ENCODE results near the gene DNAJB14. TPM values are rescaled to one million over a fixed set of nuclear protein-coding genes. Genes with fewer than 3 reads are reported as not detected.
"Not testable (repeated sequence)": the region's sequence is repeated elsewhere in the genome, so short reads cannot be mapped to it uniquely, and the experiment has no call there.

DNAJB14 gene
- total RNA-seq, 4 donors from 2014 or later: 37.3 to 116 (median 44.2) TPM

GRCh38 chr4:99965674-99966350 lies 19.4 kb upstream of the DNAJB14 start:
- no peaks in the 10 kb centered on the region for H3K36me3 ChIP-seq
- TF ChIP-seq POLR2AphosphoS5 (IDR thresholded peaks at IDR 0.05): no peak
- no peak overlapping the region for H3K4me3 ChIP-seq
- H3K27ac ChIP-seq: no peak overlapping the region
- H3K27me3 ChIP-seq: no peaks in the 10 kb centered on the region
- WGBS, 2 donors (ENCODE audit: low coverage in 1 of 2): 49 to 54% methylated on average over 5 of the region's 5 CpGs
- ATAC-seq: no peak
- no peaks in the 10 kb centered on the region for H3K4me1 ChIP-seq
- H3K9me3 ChIP-seq: no peaks in the 10 kb centered on the region

DNA sequence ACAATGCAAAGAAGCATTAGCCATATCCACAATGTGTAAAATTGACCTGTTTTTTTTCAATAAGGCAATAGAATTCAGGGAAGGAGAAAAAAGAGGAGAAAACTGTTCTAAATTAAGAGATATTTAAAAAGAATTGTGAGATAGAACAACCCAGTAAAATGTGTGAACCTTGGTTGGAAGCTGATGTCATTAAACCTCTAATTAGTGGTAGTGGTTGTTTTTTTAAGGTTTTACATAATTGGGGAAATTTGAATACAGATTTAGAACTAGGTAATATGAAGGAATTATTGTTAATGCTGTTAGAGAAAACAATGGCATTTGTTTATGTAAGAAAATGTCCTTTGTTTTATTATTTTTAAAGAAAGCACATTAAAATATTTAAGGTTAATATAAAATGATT lies 18.8 kb upstream of the DNAJB14 start:
- H3K27me3 ChIP-seq: no peaks in the 10 kb centered on the region
- no peaks in the 10 kb centered on the region for H3K9me3 ChIP-seq
- H3K27ac ChIP-seq: no peak overlapping the region
- ATAC-seq: no peak
- H3K4me1 ChIP-seq: no peaks in the 10 kb centered on the region
- H3K4me3 ChIP-seq: no peak overlapping the region
- no peak for TF ChIP-seq EP300 (IDR thresholded peaks at IDR 0.05)
- TF ChIP-seq POLR2A (IDR thresholded peaks at IDR 0.05): no peak
- TF ChIP-seq, protein P1, sequence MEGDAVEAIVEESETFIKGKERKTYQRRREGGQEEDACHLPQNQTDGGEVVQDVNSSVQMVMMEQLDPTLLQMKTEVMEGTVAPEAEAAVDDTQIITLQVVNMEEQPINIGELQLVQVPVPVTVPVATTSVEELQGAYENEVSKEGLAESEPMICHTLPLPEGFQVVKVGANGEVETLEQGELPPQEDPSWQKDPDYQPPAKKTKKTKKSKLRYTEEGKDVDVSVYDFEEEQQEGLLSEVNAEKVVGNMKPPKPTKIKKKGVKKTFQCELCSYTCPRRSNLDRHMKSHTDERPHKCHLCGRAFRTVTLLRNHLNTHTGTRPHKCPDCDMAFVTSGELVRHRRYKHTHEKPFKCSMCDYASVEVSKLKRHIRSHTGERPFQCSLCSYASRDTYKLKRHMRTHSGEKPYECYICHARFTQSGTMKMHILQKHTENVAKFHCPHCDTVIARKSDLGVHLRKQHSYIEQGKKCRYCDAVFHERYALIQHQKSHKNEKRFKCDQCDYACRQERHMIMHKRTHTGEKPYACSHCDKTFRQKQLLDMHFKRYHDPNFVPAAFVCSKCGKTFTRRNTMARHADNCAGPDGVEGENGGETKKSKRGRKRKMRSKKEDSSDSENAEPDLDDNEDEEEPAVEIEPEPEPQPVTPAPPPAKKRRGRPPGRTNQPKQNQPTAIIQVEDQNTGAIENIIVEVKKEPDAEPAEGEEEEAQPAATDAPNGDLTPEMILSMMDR (IDR thresholded peaks at IDR 0.05): no peak
- TF ChIP-seq POLR2AphosphoS5 (IDR thresholded peaks at IDR 0.05): no peak
- no peaks in the 10 kb centered on the region for H3K36me3 ChIP-seq

DNA sequence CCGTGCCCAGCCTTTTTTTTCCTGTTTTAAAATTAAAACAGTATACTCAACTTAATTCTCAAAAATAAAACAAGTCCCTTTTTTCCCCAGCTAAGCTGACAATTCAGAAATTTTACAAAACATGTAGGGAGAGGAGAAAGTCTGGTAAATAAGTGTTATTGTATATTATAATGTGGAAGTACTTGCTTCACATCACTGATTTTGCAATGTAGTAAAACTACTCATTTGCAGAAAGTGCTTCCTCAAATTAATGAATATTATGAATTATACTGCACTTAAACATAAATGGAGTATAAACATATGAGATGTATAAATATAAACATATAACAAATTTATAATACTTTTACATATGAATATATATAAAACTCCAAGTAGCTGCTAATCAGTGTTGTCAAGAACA lies 15.3 kb upstream of the DNAJB14 start:
- Histone ChIP-seq H3K27ac (no peak overlapping the region), H3K9me3 (no peaks in the 10 kb centered on the region), H3K4me3 (no peak overlapping the region), H3K36me3 (no peaks in the 10 kb centered on the region), H3K27me3 (no peaks in the 10 kb centered on the region), H3K4me1 (no peaks in the 10 kb centered on the region)
- no peak for ATAC-seq
- WGBS, 2 donors (ENCODE audit: low coverage in 1 of 2): 92 to 100% methylated on average over 1 of the region's 1 CpG
- TF ChIP-seq, protein P1 (IDR thresholded peaks at IDR 0.05): no peak
- TF ChIP-seq POLR2A (IDR thresholded peaks at IDR 0.05) (no peak), POLR2AphosphoS5 (IDR thresholded peaks at IDR 0.05) (no peak), EP300 (IDR thresholded peaks at IDR 0.05) (no peak)

GRCh38 chr4:99960648-99961047 lies 14.2 kb upstream of the DNAJB14 start:
- no peak for TF ChIP-seq POLR2A (IDR thresholded peaks at IDR 0.05)
- TF ChIP-seq, protein P1 (IDR thresholded peaks at IDR 0.05): no peak
- TF ChIP-seq EP300 (IDR thresholded peaks at IDR 0.05): no peak
- no peak for TF ChIP-seq POLR2AphosphoS5 (IDR thresholded peaks at IDR 0.05)
- Histone ChIP-seq H3K4me1 (no peaks in the 10 kb centered on the region), H3K36me3 (no peaks in the 10 kb centered on the region), H3K27ac (no peak overlapping the region), H3K9me3 (no peaks in the 10 kb centered on the region), H3K4me3 (no peak overlapping the region), H3K27me3 (no peaks in the 10 kb centered on the region)
- 73 to 96% methylated on average over 2 of the region's 2 CpGs for WGBS, 2 donors (ENCODE audit: low coverage in 1 of 2)
- no peak for ATAC-seq

DNA sequence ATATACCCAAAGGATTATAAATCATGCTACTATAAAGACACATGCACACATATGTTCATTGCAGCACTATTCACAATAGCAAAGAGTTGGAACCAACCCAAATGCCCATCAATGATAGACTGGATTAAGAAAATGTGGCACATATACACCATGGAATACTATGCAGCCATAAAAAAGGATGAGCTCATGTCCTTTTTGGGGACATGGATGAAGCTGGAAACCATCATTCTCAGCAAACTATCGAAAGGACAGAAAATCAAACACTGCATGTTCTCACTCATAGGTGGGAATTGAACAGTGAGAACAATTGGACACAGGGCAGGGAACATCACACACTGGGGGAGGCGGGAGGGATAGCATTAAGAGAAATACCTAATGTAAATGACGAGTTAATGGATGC lies 11.8 kb upstream of the DNAJB14 start:
- not testable (repeated sequence) for H3K4me1 ChIP-seq, H3K27me3 ChIP-seq, H3K27ac ChIP-seq, H3K4me3 ChIP-seq, ATAC-seq, H3K36me3 ChIP-seq, H3K9me3 ChIP-seq
- WGBS, 2 donors (ENCODE audit: low coverage in 1 of 2): 86 to 95% methylated on average over 3 of the region's 3 CpGs

DNA sequence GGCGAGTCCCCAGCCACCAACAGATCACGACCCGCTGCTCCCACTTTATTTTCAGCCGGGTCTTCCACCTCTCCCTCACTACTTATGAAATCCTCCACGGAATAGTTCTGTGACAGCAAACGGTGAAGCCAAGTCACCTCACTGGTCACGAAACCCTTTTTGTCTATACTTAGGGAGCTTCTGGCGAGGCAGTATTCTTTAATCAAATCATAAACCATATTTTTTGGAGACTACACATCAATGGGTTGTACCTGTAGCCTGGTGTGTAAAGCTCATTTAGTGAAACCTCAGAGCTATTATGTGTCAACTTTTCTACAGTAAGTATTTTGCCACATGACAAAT lies 4.5 kb upstream of the DNAJB14 start:
- H3K27ac ChIP-seq: peak overlapping the region; percentile 68 to 98 (median 96)
- ATAC-seq: no peak
- H3K36me3 ChIP-seq: no peaks in the 10 kb centered on the region
- H3K4me3 ChIP-seq: peak overlapping the region; percentile 49 to 87
- H3K27me3 ChIP-seq: no peaks in the 10 kb centered on the region
- WGBS, 2 donors (ENCODE audit: low coverage in 1 of 2): 1% methylated on average over 5 to 8 of the region's 8 CpGs
- TF ChIP-seq POLR2A (IDR thresholded peaks at IDR 0.05) (no peak), POLR2AphosphoS5 (IDR thresholded peaks at IDR 0.05) (no peak), EP300 (IDR thresholded peaks at IDR 0.05) (no peak)
- TF ChIP-seq, protein P1 (IDR thresholded peaks at IDR 0.05): no peak
- peaks cover 0 to 43% (median 3%) of the 10 kb centered on the region in 3 donors for H3K4me1 ChIP-seq
- no peaks in the 10 kb centered on the region for H3K9me3 ChIP-seq
